Left ventricle myocardium inferior (tissue), 1 donor: ENCODE measurements around the gene SART1. TPM values are rescaled to one million over a fixed set of nuclear protein-coding genes. Genes with fewer than 3 reads are reported as not detected.

Source experiments
- DNase-seq: peaks from one replicate; pipeline ENCODE4 v3.0.0-alpha.2; 2020
- H3K27ac ChIP-seq: fragments of 200-600 bp; replicated peaks from 2 replicates; pipeline ENCODE4 v1.8.0; 2021
- H3K27me3 ChIP-seq: fragments of 200-600 bp; 2 replicates; pipeline ENCODE4 v1.8.0; 2021; ENCODE audit warnings: low read depth
- H3K36me3 ChIP-seq: fragments of 200-600 bp; 2 replicates; pipeline ENCODE4 v1.8.0; 2021
- H3K4me1 ChIP-seq: fragments of 200-600 bp; 2 replicates; pipeline ENCODE4 v1.8.0; 2021
- H3K4me3 ChIP-seq: fragments of 200-600 bp; 2 replicates; pipeline ENCODE4 v1.8.0; 2021; ENCODE audit warnings: mild to moderate bottlenecking, moderate library complexity
- H3K9me3 ChIP-seq: fragments of 200-600 bp; replicated peaks from 2 replicates; pipeline ENCODE4 v1.8.0; 2021
- intact Hi-C: fragments of 100-400 bp; cut with micrococcal nuclease; formaldehyde crosslinking; loops from one replicate; pipeline ENCODE4 v1.11.0; 2022
- total RNA-seq: library from RNA; stranded (reverse); fragmentation: NEBNext Ultra II Directional; extraction: Animal tissue kit (Norgen Biotek cat#: 25700); gene quantifications from one replicate; pipeline ENCODE4 v1.2.1, GENCODE V29; 2021
- TF ChIP-seq, protein P1 (sequence below): fragments of 200-600 bp; IDR thresholded peaks from 2 replicates; pipeline ENCODE4 v1.8.0; 2021; ENCODE audit warnings: antibody characterized with exemption, mild to moderate bottlenecking, borderline replicate concordance
- donor health status: DM: no; HTN: yes; CAD: no; lungs with severe emphysema.

Gene SART1
- total RNA-seq, 1 donor from 2014 or later = 30.7 TPM

DNA sequence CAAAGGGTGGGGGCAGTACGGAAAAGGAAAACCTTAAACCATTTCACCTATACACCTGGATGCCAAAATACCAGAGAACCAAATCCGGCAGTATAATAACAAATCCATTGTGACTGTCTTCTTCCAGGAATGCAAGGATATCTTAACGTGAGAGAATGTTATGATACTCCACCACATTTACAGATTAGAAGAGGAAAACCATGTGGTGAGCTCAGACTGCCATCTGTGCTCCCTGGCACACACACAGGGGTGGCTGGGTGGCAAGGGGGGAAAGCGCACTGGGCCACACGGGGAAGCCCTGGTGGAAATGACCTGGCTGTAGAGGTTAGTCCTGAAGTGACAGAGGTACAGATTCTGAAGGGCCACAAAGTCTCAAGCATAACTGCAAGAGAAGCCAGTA, 30.5 kb downstream of the SART1 start:
- intact Hi-C loops = loop anchor here (10.0 kb wide), 1 partner anchor 107 kb away; the partner anchor contains the start of gene FIBP

DNA sequence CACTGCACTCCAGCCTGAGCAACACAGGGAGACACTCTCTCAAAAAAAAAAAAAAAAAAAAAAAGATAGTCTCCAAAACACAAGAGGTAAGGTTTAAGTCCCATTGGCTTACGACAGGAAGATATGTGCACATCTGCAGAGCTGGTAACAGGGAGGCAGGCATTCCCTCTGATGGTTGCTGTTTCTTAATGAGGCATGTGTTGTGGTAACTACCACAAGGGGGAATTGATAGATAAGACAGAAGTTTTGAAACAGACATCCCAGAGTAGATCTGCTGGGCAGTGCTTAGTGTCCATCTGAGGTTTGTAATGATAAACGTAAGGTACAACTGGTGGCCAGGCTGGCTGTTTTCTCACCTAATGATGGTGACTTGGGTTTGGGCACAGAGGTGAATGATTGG, 35.8 kb downstream of the SART1 start:
- Histone ChIP-seq H3K27ac (no peak overlapping the region), H3K4me1 (peaks cover 27% of the 10 kb centered on the region), H3K27me3 (no peaks in the 10 kb centered on the region), H3K4me3 (no peak overlapping the region), H3K9me3 (no peaks in the 10 kb centered on the region), H3K36me3 (peaks cover 38% of the 10 kb centered on the region)
- intact Hi-C loops = loop anchor here (10.0 kb wide), 1 partner anchor 112 kb away; the partner anchor contains the start of gene FIBP
- DNase-seq = no peak
- TF ChIP-seq, protein P1, sequence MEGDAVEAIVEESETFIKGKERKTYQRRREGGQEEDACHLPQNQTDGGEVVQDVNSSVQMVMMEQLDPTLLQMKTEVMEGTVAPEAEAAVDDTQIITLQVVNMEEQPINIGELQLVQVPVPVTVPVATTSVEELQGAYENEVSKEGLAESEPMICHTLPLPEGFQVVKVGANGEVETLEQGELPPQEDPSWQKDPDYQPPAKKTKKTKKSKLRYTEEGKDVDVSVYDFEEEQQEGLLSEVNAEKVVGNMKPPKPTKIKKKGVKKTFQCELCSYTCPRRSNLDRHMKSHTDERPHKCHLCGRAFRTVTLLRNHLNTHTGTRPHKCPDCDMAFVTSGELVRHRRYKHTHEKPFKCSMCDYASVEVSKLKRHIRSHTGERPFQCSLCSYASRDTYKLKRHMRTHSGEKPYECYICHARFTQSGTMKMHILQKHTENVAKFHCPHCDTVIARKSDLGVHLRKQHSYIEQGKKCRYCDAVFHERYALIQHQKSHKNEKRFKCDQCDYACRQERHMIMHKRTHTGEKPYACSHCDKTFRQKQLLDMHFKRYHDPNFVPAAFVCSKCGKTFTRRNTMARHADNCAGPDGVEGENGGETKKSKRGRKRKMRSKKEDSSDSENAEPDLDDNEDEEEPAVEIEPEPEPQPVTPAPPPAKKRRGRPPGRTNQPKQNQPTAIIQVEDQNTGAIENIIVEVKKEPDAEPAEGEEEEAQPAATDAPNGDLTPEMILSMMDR = no peak

More for the DNA sequence above, 30.5 kb downstream of the SART1 start:
- no peaks in the 10 kb centered on the region for H3K4me1 ChIP-seq
- no peaks in the 10 kb centered on the region for H3K27me3 ChIP-seq
- no peaks in the 10 kb centered on the region for H3K9me3 ChIP-seq
- TF ChIP-seq, protein P1 = no peak
- H3K27ac ChIP-seq = no peak overlapping the region
- H3K36me3 ChIP-seq = peaks cover 5% of the 10 kb centered on the region
- no peak overlapping the region for H3K4me3 ChIP-seq
- no peak for DNase-seq

DNA sequence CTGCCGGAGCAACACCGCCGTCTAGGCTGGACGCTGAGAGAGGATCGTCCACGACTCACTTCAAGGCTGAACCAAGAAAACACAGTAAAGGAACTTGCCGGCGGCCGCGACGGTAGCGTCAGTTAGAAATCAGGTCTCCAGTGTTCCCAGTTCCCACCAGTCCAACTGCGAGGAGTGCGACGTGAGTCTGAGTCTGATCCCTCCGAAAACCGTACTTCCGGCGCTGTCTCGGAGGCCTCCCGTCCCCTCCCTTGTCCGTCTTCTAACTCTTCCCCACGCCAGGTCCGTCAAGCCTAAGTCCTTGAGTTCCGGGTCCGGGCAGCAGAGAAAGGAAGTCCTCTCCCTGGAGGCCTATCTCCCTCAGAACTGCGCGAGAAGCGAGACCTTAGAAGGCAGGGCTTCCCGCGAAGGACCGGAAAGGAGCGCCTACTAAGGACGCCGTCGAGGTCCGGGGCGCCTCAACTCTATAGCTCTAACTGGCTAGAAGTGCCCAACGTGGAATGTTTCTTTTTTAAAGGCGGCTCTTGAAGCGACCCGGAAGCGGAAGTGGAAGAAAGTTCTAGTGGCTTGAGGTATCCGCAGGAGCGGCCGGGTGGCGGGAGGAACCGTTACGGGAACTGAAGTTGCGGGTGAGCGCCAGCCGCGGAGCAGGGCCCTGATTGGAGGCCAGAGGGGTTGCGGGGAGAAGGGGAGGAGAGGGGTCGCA, 40.6 kb downstream of the SART1 start, which contains the start of the genes BANF1 and EIF1AD:
BANF1 (plus strand) TSS at position 562 of the 706 bp plus-strand sequence. CDS start 748 bp downstream, outside the sequence.
EIF1AD (minus strand) TSS at position 216 of the 706 bp plus-strand sequence. CDS start 1,768 bp downstream, outside the sequence.
- H3K9me3 ChIP-seq = no peaks in the 10 kb centered on the region
- H3K4me1 ChIP-seq = peaks cover 43% of the 10 kb centered on the region
- H3K27me3 ChIP-seq = no peaks in the 10 kb centered on the region
- peak; percentile 90 for DNase-seq
- peaks cover 59% of the 10 kb centered on the region for H3K36me3 ChIP-seq
- peak within 1 kb of the TSS; percentile 97 for H3K4me3 ChIP-seq
- peak within 1 kb of the TSS; percentile 96 for H3K27ac ChIP-seq
- intact Hi-C loops = no loop called here
- TF ChIP-seq, protein P1 = no peak

DNA sequence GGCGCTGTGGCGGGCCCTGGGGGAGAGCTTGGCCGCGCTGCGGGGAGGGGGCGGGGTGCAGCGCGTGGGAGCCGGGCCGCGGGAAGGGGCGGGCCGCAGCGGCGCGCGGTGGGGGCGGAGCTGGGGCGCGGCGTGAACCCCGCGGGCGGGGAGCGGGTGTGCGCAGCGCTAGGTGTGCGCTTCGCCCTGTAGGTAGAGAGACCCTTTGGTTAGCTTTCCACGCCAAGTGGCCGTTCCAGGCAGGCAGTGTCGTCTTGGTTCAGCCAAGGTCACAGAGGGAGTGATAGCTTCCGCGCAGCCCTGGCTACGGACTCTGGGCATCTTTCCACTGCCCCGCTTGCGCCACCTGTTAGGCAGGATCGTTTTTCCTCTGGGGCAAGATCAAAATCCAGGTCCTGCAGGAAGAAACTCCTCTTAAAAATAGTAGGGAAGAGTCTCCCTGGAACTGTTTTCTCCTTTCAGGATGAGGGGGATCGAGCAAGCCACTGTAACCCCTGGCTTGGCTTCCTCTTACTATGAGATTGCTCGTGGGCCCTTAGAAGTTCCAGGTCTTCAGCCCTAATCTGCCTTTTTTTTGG, 41.2 kb downstream of the SART1 start:
- Histone ChIP-seq H3K4me1 (peaks cover 43% of the 10 kb centered on the region), H3K27ac (peak overlapping the region; percentile 96), H3K4me3 (peak overlapping the region; percentile 97), H3K27me3 (no peaks in the 10 kb centered on the region), H3K36me3 (peaks cover 52% of the 10 kb centered on the region), H3K9me3 (no peaks in the 10 kb centered on the region)
- peak; percentile 50 for DNase-seq
- TF ChIP-seq, protein P1 = peak; percentile 17
- intact Hi-C loops = no loop called here

DNA sequence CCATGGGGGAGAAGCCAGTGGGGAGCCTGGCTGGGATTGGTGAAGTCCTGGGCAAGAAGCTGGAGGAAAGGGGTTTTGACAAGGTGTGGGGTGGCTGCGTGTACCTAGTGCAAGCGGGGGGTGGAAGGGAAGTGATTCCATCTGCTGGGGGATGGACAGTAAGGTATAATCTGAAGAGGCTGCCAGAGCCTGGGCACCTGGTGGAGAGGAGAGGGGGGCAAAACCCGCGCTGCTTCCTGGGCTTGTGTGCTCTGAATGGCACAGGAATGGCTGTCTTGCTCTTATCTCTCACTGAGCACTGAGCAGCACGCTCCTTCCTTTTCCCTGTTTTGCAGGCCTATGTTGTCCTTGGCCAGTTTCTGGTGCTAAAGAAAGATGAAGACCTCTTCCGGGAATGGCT, 41.8 kb downstream of the SART1 start:
- intact Hi-C loops = no loop called here
- Histone ChIP-seq H3K4me1 (peaks cover 43% of the 10 kb centered on the region), H3K36me3 (peaks cover 47% of the 10 kb centered on the region), H3K4me3 (peak overlapping the region; percentile 97), H3K27ac (peak overlapping the region; percentile 96), H3K27me3 (no peaks in the 10 kb centered on the region), H3K9me3 (no peaks in the 10 kb centered on the region)
- TF ChIP-seq, protein P1 = no peak
- no peak for DNase-seq
